ENCODE results near the gene SLC25A5.
"Not testable (repeated sequence)": the region's sequence is repeated elsewhere in the genome, so short reads cannot be mapped to it uniquely, and the experiment has no call there.

SLC25A5 gene

DNA sequence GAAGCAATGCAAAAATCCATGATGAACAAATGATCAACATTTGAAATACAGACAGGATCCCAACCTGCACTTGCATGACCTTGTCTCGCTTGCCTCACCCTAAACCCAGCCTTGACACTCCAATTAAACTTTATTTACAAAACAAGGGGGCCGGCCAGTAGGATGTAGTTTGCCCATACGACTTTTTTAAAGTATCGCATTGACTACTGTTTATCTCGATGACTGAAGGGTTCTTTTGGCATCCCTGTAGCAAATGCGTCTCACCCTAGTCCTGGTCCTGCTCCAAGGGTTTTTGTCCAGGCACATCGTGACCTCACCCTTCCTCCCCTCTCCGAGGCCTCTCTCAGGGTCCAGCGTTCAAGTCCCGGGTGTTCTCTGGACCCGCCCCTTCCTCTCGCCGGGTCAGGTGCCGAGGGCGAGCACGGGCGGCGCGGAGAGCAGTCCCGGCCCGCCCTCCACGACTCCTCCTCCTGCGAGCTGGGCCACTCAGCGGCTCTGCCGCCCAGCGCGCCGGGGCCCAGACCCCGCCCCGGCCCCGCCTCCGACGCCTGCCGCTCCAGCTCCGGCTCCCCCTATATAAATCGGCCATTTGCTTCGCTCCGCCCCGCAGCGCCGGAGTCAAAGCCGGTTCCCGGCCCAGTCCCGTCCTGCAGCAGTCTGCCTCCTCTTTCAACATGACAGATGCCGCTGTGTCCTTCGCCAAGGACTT lies at the start of gene SLC25A5:
Gene SLC25A5, plus strand, starts transcription at position 603 of the 709 bp plus-strand sequence. Its CDS starts 72 bp downstream, at position 675.
- in situ Hi-C loops (cut with MboI; ENCODE audit: low sequenced_read_pairs) = no loop called here

DNA sequence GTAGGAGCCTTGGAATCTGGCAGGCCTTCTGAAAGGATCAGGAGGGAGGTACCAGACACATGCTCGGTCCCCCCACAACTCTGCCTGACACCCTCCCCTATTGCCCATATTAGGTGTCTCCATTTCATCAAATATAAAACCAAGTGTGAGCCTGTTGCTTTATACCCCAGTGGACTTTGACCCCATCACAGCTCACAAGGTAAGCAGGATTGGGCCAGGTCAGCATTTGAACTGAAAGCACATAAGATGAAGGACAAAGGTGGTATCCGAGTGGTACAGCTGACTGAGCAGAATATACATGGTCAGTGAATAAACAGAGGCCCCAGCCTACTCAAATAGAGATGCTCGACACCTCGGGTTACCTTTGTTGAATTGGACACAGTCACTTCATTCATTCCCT lies 49.1 kb upstream of the SLC25A5 start:
- in situ Hi-C loops (cut with MboI; ENCODE audit: low sequenced_read_pairs) = no loop called here

DNA sequence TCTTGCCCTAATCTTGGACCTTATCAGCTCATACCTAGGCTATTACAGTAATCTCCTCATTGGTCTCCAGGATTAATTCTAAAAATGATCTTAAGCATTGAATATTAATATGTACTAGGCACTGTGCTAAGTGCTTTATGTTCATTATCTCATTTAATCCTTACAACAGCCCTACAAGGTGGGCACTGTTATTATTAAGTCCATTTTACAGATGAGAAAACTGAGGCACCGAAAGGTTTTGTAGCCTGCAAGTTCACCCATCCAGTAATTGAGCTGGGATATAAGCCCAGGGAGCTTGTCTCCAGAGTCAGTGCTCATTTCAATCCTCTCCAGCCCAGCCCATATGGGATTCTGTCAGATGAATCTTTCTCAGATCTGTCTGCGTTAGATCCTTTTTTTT lies 48.3 kb upstream of the SLC25A5 start:
- in situ Hi-C loops (cut with MboI; ENCODE audit: low sequenced_read_pairs) = no loop called here

DNA sequence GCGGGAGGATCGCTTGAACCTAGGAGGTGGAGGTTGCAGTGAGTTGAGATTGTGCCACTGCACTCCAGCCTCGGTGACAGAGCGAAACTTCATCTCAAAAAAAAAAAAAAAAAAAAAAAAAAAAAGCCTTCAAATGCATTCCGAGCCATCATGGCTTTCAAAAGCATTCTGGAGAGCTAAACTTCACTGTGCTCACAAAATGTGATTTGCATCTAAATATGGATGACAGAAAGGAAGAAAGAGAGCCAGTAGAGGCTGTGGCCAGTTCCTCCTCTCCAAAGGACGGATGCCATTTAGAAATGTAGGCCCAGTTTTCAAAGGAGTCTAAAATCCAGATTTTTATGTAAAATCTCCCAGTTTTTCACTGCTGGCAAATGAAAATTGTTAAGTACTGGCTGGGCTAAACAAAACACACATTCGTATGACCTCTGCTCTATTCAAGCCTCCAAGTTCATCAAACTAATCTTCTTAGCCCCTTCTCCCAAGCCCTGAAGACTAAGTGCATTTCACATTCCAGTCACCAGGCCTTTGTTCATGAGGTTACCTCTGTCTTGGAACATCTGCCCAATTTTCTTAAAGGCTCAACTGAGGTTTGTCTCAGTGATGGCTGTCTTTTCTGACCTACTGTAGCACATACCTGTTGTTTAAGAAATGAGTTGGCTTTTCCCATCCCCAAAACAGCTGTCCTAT lies 47.1 kb upstream of the SLC25A5 start:
- in situ Hi-C loops (cut with MboI; ENCODE audit: low sequenced_read_pairs) = no loop called here

DNA sequence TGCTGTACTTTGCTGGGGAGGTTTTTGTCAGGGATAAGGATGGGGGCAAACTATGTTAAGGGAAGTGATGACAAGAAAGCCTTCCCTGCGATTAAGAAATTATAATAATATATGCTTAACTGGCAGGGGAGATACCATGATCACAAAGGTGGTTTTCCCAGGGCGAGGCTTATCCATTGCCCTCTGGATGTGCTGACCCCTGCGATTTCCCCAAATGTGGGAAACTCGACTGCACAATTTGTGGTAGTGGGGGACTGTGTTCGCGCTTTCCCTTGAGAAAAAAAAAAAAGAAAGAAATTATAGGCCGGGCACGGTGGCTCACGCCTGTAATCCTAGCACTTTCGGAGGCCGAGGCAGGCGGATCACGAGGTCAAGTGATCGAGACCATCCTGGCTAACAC lies 44.6 kb upstream of the SLC25A5 start:
- in situ Hi-C loops (cut with MboI; ENCODE audit: low sequenced_read_pairs) = no loop called here

DNA sequence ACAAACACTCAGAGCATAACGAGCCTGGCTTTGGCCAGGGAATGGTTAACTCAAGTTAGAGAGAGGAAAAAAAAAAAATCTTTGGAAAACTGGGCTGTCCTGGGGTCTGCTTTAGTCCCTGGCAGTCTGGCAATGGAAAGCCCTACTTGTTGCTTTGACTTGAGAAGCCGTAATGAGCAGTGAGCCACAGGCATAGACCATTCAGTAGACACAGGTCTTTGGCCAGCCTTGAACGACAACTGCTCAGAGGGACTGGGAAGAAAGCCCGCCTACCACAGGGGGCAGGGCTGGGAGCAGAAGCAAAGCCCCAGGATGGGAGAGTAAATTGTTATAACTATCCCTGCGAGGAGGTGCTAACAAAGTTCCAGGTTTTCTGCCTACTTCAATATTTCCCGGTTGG lies 43.2 kb upstream of the SLC25A5 start:
- in situ Hi-C loops (cut with MboI; ENCODE audit: low sequenced_read_pairs) = no loop called here

DNA sequence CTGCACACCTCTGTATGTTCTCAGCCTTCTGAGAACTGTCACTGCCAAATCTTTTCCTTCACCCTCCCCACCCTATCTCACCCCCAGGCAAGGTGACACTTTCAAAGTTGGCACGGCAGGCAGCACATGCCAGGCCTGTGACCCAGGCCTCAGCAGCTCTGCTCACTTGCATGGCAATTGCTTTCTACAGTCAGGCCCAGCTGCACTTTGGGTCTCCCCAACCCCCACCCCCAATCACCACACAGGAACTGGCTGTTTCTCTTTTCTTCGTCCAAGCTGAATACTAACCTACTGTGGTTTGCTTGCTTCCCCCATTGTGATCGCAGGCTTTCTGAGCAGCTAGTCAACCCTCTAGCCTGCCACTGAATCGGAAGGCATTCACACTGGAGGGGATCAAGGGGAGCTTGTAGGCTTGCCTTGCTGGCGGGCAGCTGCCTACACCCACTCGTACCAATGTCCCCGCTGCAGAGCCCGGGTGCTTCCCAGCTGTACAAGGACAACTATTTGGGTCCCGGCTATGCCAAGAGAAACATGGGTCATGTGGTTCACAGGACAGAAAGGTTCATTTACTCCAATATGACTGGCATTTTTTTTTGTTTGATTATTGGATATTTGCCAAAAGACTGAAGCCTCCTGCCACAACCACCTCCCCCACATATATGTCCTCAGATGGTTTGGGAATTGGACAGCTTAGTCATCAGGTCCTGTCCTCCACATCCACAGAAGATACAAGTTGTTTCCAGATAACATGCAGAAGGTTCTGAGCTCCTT lies 41.0 kb upstream of the SLC25A5 start:
- in situ Hi-C loops (cut with MboI; ENCODE audit: low sequenced_read_pairs) = no loop called here

DNA sequence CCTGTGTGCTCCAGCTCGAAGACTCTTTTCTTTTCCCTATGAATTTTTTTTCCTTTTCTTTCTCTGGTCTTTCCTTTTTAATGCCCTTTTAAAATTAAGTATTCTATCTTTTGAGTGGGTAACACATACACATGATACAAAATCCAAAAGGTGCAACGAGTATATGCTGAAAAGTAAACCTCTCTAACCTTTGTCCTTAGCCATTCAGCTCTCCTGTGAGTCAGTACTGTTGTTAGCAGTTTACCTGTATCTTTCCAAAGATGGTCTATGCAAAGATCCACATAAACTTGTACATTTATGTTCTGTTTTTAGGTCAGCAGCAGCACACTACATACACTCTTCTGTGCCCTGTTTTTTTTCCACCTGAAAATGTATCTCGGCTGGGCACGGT lies 40.5 kb upstream of the SLC25A5 start:
- in situ Hi-C loops (cut with MboI; ENCODE audit: low sequenced_read_pairs) = no loop called here

DNA sequence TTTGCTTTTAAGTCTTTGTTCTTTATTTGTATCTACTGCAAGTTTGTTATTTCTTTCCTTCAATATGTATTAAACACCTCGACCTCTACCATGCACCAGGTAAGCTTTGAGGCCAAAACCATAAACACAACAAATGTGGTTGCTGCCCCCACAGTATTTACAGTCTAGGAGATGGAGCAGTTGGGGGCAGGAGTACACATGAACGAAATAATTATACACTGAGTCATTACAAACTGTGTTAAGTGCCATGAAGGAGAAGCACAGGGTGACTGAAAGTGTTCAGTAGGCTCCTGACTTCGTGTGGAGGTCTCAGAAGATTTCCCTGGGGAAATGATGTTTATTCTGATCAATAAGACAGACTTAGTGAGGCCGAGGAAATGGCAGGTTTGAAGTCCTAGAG lies 38.8 kb upstream of the SLC25A5 start:
- in situ Hi-C loops (cut with MboI; ENCODE audit: low sequenced_read_pairs) = no loop called here

DNA sequence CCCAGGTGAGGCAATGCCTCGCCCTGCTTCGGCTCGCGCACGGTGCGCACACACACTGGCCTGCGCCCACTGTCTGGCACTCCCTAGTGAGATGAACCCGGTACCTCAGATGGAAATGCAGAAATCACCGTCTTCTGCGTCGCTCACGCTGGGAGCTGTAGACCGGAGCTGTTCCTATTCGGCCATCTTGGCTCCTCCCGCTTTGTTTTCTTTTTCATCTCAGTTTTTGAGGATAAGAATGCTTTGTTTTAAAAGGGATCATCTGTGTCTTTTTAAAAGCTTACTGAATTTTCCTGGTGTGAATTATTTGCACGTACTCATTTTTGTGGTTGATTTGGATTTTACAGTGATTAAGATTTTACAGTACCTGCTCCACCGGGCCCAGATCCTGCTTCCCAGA lies 26.9 kb upstream of the SLC25A5 start:
- in situ Hi-C loops (cut with MboI; ENCODE audit: low sequenced_read_pairs) = not testable (repeated sequence)

DNA sequence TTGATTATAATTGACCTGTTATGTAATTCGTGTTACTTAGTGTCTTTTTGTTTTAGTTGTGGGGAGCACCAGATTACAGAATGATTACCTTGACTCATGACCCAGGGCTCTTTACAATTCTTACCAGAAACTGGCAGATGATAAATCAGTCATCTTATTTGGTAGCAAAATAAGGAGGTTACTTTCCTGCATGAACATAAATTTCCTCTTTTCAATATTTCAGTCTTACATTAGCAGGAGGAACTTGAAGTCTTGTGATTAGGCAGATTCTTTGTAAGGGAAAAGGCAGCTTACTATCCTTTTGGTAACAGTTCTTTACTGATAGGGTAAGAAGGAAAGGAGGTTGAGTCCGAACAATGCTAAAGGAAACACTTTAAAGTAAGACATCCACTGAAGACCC lies 26.0 kb upstream of the SLC25A5 start:
- in situ Hi-C loops (cut with MboI; ENCODE audit: low sequenced_read_pairs) = no loop called here

DNA sequence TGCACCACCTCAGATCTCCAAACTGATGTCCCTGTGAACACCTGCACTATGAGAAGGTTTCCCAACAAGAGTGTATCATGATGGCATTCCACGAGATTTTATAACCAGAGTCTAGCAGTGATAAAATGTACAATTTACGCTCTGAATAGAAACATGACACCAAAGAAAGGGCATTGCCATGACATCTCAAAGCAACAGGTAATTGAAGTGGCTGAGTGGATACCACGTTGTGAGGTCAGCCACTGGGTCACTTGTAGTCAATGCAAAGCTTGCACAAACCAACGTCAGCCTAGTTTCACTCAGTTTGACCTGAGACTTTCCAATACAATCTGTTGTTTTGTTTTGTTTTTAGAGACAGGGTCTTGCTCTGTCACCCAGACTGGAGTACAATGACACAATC lies 15.0 kb upstream of the SLC25A5 start:
- in situ Hi-C loops (cut with MboI; ENCODE audit: low sequenced_read_pairs) = no loop called here

DNA sequence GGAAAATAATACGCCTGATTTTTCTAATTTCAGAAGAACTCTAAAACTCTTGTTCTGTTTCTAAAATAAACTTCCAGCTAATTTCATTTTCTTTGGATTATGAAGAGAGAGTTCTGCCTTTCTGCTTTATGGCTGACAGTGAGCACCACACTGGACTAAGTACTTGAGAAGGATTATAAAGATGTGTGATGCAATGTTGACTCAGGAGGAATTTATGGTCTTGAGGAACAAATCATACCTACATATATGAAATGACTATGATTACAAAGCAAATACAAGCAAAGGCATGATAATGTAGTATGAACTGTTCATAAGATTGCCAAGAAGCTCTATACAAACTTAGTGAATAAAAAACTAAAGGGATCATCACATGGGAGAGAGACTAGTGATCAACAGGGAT lies 13.0 kb upstream of the SLC25A5 start:
- in situ Hi-C loops (cut with MboI; ENCODE audit: low sequenced_read_pairs) = no loop called here

DNA sequence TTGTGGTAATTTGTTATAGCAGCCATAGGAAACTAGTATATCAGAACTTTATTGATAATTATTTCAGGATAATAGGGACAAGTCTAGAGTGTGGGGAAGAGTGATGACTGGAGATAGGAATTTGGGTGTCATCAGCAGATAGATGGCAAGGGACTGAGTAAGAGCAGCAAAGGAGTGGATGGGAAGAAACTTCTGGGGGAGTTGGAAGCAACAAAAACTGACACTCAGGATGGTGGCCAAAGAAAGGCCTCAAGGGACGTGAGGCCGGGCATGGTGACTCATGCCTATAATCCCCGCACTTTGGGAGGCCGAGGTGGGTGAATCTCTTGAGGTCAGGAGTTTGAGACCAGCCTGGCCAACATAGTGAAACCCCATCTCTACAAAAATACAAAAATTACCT lies 9.1 kb upstream of the SLC25A5 start:
- in situ Hi-C loops (cut with MboI; ENCODE audit: low sequenced_read_pairs) = no loop called here

DNA sequence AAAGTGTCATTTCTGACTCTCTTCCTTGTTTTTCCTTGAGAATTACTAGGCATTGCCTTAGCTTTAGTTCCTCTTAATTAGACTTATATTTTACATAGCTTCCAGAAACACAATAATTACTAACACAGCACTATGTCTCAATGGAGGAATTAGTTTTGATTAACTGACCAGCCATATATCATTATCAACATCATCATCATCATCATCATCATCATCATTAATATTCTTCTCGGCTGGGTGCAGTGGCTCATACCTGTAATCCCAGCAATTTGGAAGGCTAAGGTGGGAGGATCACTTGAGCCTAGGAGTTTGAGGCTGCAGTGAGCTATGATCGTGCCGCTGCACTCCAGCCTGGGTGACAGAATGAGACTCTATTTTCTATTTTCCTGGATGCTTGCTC lies 2.7 kb upstream of the SLC25A5 start:
- in situ Hi-C loops (cut with MboI; ENCODE audit: low sequenced_read_pairs) = no loop called here

DNA sequence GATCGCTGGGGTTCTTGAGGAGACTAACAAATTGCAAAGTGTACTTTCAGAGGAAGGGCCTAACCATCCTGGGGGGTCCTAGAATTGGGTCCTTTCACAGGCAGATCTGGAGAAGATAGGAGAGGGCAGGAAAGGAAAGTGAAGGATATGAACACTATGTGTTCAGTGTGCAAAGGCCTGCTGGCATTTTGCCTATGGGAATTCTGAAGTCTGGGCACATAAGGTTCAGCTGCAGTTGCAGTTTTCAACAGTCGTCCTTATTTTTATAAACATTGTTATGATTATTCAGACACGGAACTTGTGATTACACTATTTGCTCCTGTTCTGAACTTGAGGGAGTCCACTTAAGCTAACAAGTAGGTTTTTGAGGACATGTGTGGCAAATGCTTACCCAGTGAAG lies 1.3 kb upstream of the SLC25A5 start:
- in situ Hi-C loops (cut with MboI; ENCODE audit: low sequenced_read_pairs) = no loop called here

DNA sequence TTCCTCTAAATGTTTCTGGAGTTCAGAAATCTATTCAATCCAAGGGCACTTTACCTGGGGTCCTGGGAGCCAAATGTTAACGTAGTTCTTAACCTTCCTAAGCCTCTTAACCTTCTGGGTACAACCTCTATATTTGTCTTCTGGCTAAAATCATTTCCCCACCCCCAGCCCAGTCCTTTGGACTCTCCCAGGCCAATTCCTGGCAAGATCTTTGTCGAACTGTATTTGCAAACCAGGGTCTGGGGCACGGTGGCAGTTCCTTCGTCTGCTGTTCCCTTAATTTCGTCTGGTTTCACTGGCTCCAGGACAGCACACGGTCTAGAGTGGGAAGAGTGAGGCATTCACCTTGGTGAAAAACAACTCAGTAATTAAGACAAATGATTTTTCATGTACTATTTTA lies 811 bp upstream of the SLC25A5 start:
- in situ Hi-C loops (cut with MboI; ENCODE audit: low sequenced_read_pairs) = no loop called here

DNA sequence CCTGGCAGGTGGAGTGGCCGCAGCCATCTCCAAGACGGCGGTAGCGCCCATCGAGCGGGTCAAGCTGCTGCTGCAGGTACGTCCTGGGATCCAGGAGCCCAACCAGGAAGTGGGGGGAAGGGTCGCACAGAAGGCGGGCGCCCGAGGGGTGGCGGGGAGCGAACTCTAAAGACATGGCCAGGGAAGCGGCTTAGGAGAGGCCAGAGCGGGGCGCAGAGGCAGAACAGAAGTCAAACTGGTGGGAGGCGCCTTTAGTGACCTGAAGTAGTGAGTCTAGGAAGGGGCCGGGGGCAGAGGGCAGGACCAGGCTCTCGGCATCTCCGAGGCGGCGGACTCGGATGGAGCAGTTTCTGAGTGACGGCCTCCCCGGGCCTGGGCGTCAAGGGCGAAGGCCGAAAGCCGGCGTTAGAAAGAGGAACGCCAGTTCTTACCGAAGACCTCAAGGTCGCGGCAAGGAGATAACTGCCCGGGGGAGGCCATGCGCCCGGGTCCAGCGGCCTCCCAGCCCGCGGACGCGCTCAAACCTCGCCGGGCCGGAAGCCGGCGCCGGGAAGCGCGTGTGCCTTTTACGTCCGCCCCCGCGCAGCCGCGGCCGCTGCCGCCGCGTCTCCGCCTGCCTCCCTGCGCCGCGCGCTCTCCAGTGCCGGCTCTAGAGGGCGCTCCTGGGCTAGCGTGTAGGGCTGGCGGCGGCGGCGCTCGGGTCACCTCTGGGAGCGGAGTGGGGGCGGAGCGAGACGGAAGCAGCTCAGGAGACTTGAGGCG lies 488 bp downstream of the SLC25A5 start:
- in situ Hi-C loops (cut with MboI; ENCODE audit: low sequenced_read_pairs) = no loop called here

DNA sequence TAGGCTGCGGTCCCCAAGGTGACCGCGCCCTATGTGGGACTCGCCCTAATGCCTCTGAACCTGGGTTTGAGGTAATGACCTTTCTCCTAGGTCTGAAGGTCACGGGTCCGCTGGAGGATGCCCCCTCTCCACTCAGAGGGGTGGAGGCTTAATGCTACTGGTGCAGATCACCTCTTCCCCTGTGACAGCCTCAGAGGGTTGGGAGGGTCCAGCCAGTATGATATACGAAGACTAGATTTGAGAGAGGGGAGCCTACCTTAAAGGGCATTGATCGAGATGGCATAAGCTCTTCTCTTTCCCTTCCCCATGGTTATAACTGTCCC lies 1.0 kb downstream of the SLC25A5 start:
- in situ Hi-C loops (cut with MboI; ENCODE audit: low sequenced_read_pairs) = no loop called here

DNA sequence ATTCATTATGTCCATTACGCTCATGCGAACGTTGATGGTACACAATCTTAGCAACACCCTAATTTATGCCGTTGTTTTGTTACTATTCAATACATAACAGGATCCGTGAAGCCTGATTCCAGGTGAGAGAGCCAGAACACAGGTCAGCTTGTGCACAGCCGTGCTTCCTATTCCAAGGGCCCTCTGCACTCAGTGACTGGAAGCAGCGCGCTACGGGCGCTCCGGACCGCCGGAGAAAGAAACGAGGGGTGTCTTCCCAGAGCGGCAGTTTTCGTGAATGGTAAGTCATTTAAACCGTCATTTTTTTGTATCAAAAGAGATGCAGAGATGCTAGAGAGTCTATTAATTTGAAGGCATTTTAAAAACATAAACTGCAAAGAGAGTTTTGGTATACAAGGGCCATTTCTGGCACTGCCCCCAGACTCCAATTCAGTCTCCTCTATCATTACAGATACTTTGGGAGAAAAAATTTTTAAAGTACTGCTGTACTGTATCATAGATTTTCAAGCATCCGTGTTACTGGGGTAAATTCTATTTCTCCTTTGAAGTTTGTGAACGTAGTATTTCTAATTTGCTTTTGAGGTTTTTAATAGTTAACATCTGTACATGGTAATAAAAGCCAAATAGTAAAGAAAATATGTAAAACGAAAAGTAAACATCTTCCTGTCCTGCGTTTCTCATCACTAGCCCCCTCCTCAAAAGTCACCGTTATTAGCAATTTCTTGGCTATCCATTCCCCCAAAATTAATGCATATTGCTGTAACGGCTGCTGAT lies 6.6 kb downstream of the SLC25A5 start:
- in situ Hi-C loops (cut with MboI; ENCODE audit: low sequenced_read_pairs) = no loop called here

Data from HL-60/S4 treated with retinoic acid at 250 ng/mL for 4 days and 3 days (cell line).